Liver (tissue), 9 donors: Measurements from ENCODE around the gene OST4. TPM values are rescaled to one million over a fixed set of nuclear protein-coding genes. Genes with fewer than 3 reads are reported as not detected.

Source experiments
- DNase-seq: peaks from one replicate; pipeline ENCODE4 v3.0.0-alpha.2; 2017; ENCODE audit warnings: low spot score
- H3K27ac ChIP-seq, 2 donors: one replicate each; pipeline ENCODE4 v1.7.0; 2013; ENCODE audit warnings: inconsistent platforms in 2 of 2, low read length in 2 of 2, control low read depth in 1 of 2, low read depth in 1 of 2, mild to moderate bottlenecking in 1 of 2
- H3K27me3 ChIP-seq, 4 donors: one replicate each; pipeline versions ENCODE4 v1.6.1 to v1.7.0; 2013; ENCODE audit warnings: low read length in 3 of 4, inconsistent platforms in 1 of 4, mild to moderate bottlenecking in 1 of 4, moderate library complexity in 1 of 4; ENCODE audit not compliant: control insufficient read depth in 4 of 4, insufficient read depth in 4 of 4
- H3K36me3 ChIP-seq, 4 donors: one replicate each; pipeline versions ENCODE4 v1.6.1 to v1.7.0; 2013; ENCODE audit warnings: low read length in 3 of 4, mild to moderate bottlenecking in 3 of 4, low read depth in 1 of 4, moderate library complexity in 1 of 4; ENCODE audit not compliant: control insufficient read depth in 4 of 4, insufficient read depth in 3 of 4
- H3K4me1 ChIP-seq, 4 donors: one replicate each; pipeline versions ENCODE4 v1.6.1 to v1.7.0; 2013; ENCODE audit warnings: low read length in 3 of 4, mild to moderate bottlenecking in 3 of 4, moderate library complexity in 1 of 4; ENCODE audit not compliant: control insufficient read depth in 4 of 4, insufficient read depth in 4 of 4
- H3K4me3 ChIP-seq, 3 donors: one replicate each; pipeline versions ENCODE4 v1.6.1 to v1.7.0; 2013; ENCODE audit warnings: low read length in 3 of 3, control low read depth in 1 of 3, low read depth in 1 of 3, mild to moderate bottlenecking in 1 of 3
- H3K9ac ChIP-seq, 2 donors: one replicate each; pipeline ENCODE4 v1.7.0; 2013; ENCODE audit warnings: low read length in 2 of 2, mild to moderate bottlenecking in 2 of 2, moderate library complexity in 2 of 2, control low read depth in 1 of 2, low read depth in 1 of 2
- H3K9me3 ChIP-seq, 4 donors: one replicate each; pipeline versions ENCODE4 v1.6.1 to v1.7.0; 2013; ENCODE audit warnings: low read length in 3 of 4; ENCODE audit not compliant: control insufficient read depth in 4 of 4
- ATF3 ChIP-seq: IDR thresholded peaks from 2 replicates; pipeline ENCODE4 v1.6.1; 2016; ENCODE audit warnings: antibody characterized with exemption
- EGR1 ChIP-seq, 2 donors: IDR thresholded peaks; 2 replicates each; pipeline ENCODE4 v1.6.1; 2016 to 2018; ENCODE audit warnings: antibody characterized with exemption in 2 of 2, low read depth in 2 of 2
- FOXA1 ChIP-seq: IDR thresholded peaks from 2 replicates; pipeline ENCODE4 v1.6.1; 2016; ENCODE audit warnings: antibody characterized with exemption
- FOXA2 ChIP-seq: IDR thresholded peaks from 2 replicates; pipeline ENCODE4 v1.6.1; 2016; ENCODE audit warnings: antibody characterized with exemption
- GABPA ChIP-seq, 2 donors: IDR thresholded peaks in 1 of 2; conservative IDR thresholded peaks in 1 of 2; 2 replicates each; pipeline ENCODE4 v1.6.1; 2016; ENCODE audit warnings: antibody characterized with exemption in 2 of 2, mild to moderate bottlenecking in 1 of 2, moderate library complexity in 1 of 2
- HNF4A ChIP-seq, 2 donors: conservative IDR thresholded peaks; 2 replicates each; pipeline ENCODE4 v1.6.1; 2016; ENCODE audit warnings: antibody characterized with exemption in 2 of 2, mild to moderate bottlenecking in 2 of 2
- HNF4G ChIP-seq: IDR thresholded peaks from 2 replicates; pipeline ENCODE4 v1.6.1; 2016; ENCODE audit warnings: antibody characterized with exemption
- JUND ChIP-seq, 2 donors: IDR thresholded peaks; 2 replicates each; pipeline ENCODE4 v1.6.1; 2016; ENCODE audit warnings: antibody characterized with exemption in 2 of 2
- NR2F2 ChIP-seq: IDR thresholded peaks from 2 replicates; pipeline ENCODE4 v1.6.1; 2016; ENCODE audit warnings: antibody characterized with exemption
- RAD21 ChIP-seq, 2 donors: IDR thresholded peaks; 2 replicates each; pipeline ENCODE4 v1.6.1; 2016; ENCODE audit warnings: antibody characterized with exemption in 2 of 2, mild to moderate bottlenecking in 2 of 2
- REST ChIP-seq: IDR thresholded peaks from 2 replicates; pipeline ENCODE4 v1.6.1; 2016; ENCODE audit warnings: antibody characterized with exemption, mild to moderate bottlenecking
- RXRA ChIP-seq, 2 donors: IDR thresholded peaks; 2 replicates each; pipeline ENCODE4 v1.6.1; 2017 to 2018; ENCODE audit warnings: antibody characterized with exemption in 2 of 2, mild to moderate bottlenecking in 1 of 2
- SP1 ChIP-seq: IDR thresholded peaks from 2 replicates; pipeline ENCODE4 v1.6.1; 2018; ENCODE audit warnings: antibody characterized with exemption, mild to moderate bottlenecking
- TAF1 ChIP-seq: conservative IDR thresholded peaks from 2 replicates; pipeline ENCODE4 v1.6.1; 2016; ENCODE audit warnings: antibody characterized with exemption, mild to moderate bottlenecking
- YY1 ChIP-seq: IDR thresholded peaks from 2 replicates; pipeline ENCODE4 v1.6.1; 2016; ENCODE audit warnings: antibody characterized with exemption, mild to moderate bottlenecking
- WGBS: extraction: QIAGEN DNeasy Blood & Tissue Kit; methylation state at CpG from one replicate; pipeline ENCODE4 v1.1.7; 2013; 5-methylcytosine and 5-hydroxymethylcytosine counted together
- polyA plus RNA-seq, 2 donors: library from polyadenylated mRNA; stranded (reverse) in 1 of 2; unstranded in 1 of 2; fragments of 200-250 nt in 1 of 2; fragments of >200 nt in 1 of 2; fragmentation: Nextera tagmentation in 1 of 2; extraction: Ambion mirVana in 1 of 2; gene quantifications; one replicate each; pipeline versions ENCODE4 v1.2.1 to v1.2.3, GENCODE V29; 2013 to 2015
- total RNA-seq, 2 donors: library from RNA; depleted of rRNA; stranded (reverse); fragments of >200 nt; gene quantifications; one replicate each; pipeline ENCODE4 v1.2.3, GENCODE V29; 2014
- TF ChIP-seq, protein P1 (sequence below): IDR thresholded peaks from 2 replicates; pipeline ENCODE4 v1.6.1; 2016; ENCODE audit warnings: antibody characterized with exemption
- TF ChIP-seq, protein P2 (sequence below): IDR thresholded peaks from 2 replicates; pipeline ENCODE4 v1.6.1; 2016; ENCODE audit warnings: antibody characterized with exemption
- TF ChIP-seq, protein P3 (sequence below): fragments of 150-350 bp; IDR thresholded peaks from 2 replicates; pipeline ENCODE4 v1.5.1; 2017; ENCODE audit warnings: improper control_type of control experiment, low read depth, low read length; ENCODE audit not compliant: missing input control
- donor health status: healthy.
- donor health status: healthy.
- donor health status: healthy.
- donor health status: healthy.
- donor health status: healthy.

The OST4 gene
- total and polyA plus RNA-seq, 4 donors, result 94.8 to 377 (median 206) TPM

- Histone ChIP-seq H3K36me3 (peaks cover 0 to 18% (median 16%) of the 10 kb centered on the region in 4 donors), H3K9ac (no peak overlapping the region), H3K4me1 (peaks cover 2 to 27% (median 16%) of the 10 kb centered on the region in 4 donors), H3K27ac (no peak overlapping the region), H3K27me3 (no peaks in the 10 kb centered on the region), H3K4me3 (no peak overlapping the region), H3K9me3 (no peaks in the 10 kb centered on the region)
- 95% methylated on average over 11 of the region's 11 CpGs for WGBS
- TF ChIP-seq ATF3 (no peak), NR2F2 (no peak), REST (no peak), FOXA1 (no peak), RAD21 (IDR thresholded peaks at IDR 0.05) (no peak), TAF1 (no peak), RXRA (IDR thresholded peaks at IDR 0.05) (no peak), JUND (IDR thresholded peaks at IDR 0.05) (no peak), EGR1 (IDR thresholded peaks at IDR 0.05; ENCODE audit: low read depth in 2 of 2) (no peak), GABPA (IDR thresholded peaks at IDR 0.05 in 1 of 2, conservative IDR thresholded peaks at IDR 0.05 in 1 of 2) (no peak), HNF4G (no peak), FOXA2 (no peak), SP1 (no peak)
- TF ChIP-seq, protein P1, sequence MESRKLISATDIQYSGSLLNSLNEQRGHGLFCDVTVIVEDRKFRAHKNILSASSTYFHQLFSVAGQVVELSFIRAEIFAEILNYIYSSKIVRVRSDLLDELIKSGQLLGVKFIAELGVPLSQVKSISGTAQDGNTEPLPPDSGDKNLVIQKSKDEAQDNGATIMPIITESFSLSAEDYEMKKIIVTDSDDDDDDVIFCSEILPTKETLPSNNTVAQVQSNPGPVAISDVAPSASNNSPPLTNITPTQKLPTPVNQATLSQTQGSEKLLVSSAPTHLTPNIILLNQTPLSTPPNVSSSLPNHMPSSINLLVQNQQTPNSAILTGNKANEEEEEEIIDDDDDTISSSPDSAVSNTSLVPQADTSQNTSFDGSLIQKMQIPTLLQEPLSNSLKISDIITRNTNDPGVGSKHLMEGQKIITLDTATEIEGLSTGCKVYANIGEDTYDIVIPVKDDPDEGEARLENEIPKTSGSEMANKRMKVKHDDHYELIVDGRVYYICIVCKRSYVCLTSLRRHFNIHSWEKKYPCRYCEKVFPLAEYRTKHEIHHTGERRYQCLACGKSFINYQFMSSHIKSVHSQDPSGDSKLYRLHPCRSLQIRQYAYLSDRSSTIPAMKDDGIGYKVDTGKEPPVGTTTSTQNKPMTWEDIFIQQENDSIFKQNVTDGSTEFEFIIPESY, result no peak
- TF ChIP-seq, protein P2, sequence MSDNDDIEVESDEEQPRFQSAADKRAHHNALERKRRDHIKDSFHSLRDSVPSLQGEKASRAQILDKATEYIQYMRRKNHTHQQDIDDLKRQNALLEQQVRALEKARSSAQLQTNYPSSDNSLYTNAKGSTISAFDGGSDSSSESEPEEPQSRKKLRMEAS, result no peak
- no peak for DNase-seq
Measured at GRCh38 chr2:27054721-27055120, 16.7 kb downstream of the OST4 start.

- TF ChIP-seq YY1 (no peak), RXRA (IDR thresholded peaks at IDR 0.05) (no peak), REST (no peak), GABPA (IDR thresholded peaks at IDR 0.05 in 1 of 2, conservative IDR thresholded peaks at IDR 0.05 in 1 of 2) (no peak), SP1 (no peak), FOXA1 (no peak), EGR1 (IDR thresholded peaks at IDR 0.05; ENCODE audit: low read depth in 2 of 2) (no peak), HNF4G (no peak), RAD21 (IDR thresholded peaks at IDR 0.05) (no peak), HNF4A (conservative IDR thresholded peaks at IDR 0.05) (no peak), FOXA2 (no peak)
- TF ChIP-seq, protein P1, result no peak
- TF ChIP-seq, protein P3, sequence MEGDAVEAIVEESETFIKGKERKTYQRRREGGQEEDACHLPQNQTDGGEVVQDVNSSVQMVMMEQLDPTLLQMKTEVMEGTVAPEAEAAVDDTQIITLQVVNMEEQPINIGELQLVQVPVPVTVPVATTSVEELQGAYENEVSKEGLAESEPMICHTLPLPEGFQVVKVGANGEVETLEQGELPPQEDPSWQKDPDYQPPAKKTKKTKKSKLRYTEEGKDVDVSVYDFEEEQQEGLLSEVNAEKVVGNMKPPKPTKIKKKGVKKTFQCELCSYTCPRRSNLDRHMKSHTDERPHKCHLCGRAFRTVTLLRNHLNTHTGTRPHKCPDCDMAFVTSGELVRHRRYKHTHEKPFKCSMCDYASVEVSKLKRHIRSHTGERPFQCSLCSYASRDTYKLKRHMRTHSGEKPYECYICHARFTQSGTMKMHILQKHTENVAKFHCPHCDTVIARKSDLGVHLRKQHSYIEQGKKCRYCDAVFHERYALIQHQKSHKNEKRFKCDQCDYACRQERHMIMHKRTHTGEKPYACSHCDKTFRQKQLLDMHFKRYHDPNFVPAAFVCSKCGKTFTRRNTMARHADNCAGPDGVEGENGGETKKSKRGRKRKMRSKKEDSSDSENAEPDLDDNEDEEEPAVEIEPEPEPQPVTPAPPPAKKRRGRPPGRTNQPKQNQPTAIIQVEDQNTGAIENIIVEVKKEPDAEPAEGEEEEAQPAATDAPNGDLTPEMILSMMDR, result no peak
- Histone ChIP-seq H3K27me3 (no peaks in the 10 kb centered on the region), H3K36me3 (peaks cover 0 to 18% (median 16%) of the 10 kb centered on the region in 4 donors), H3K27ac (no peak overlapping the region), H3K4me1 (peaks cover 6 to 24% (median 14%) of the 10 kb centered on the region in 4 donors), H3K4me3 (no peak overlapping the region), H3K9me3 (no peaks in the 10 kb centered on the region), H3K9ac (no peak overlapping the region)
- 95% methylated on average over 8 of the region's 8 CpGs for WGBS
- DNase-seq, result no peak
Measured at GRCh38 chr2:27053776-27054175, 17.7 kb downstream of the OST4 start.
